ENCODE data around the gene FARSA.

DNA sequence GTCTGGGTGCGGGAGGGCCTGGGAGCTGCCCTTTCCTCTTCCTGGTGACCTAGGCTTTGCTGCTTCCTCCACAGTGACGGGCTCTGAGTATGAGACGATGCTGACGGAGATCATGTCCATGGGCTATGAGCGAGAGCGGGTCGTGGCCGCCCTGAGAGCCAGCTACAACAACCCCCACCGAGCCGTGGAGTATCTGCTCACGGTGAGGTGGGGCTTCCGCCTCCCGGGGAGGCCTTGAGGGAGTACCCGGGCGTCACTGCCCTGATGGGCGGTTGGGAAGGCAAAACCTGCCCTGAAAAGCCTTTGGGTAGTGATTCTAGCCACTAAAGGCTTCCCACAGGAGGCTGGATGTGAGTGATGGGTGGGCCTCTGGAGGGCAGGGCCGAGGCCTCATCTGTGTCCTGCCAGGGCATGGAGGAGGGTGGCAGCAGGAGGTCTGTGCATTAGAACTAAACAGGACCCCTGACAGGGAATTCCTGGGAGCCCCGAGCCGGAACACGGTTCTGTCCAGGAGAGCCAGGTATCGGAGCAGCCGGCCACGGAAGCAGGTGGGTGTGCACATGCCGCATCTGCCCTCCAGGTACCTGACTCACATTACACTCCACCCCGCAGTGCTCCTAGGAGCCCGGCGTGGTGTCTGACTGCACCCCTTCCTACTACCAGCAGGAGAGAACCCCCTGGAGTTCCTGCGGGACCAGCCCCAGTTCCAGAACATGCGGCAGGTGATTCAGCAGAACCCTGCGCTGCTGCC lies 15.3 kb upstream of the FARSA start:
- TF ChIP-seq, protein P1, sequence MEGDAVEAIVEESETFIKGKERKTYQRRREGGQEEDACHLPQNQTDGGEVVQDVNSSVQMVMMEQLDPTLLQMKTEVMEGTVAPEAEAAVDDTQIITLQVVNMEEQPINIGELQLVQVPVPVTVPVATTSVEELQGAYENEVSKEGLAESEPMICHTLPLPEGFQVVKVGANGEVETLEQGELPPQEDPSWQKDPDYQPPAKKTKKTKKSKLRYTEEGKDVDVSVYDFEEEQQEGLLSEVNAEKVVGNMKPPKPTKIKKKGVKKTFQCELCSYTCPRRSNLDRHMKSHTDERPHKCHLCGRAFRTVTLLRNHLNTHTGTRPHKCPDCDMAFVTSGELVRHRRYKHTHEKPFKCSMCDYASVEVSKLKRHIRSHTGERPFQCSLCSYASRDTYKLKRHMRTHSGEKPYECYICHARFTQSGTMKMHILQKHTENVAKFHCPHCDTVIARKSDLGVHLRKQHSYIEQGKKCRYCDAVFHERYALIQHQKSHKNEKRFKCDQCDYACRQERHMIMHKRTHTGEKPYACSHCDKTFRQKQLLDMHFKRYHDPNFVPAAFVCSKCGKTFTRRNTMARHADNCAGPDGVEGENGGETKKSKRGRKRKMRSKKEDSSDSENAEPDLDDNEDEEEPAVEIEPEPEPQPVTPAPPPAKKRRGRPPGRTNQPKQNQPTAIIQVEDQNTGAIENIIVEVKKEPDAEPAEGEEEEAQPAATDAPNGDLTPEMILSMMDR (IDR thresholded peaks at IDR 0.05) = no peak
- TF ChIP-seq EZH2 (IDR thresholded peaks at IDR 0.05; ENCODE audit: borderline replicate concordance, insufficient read depth, low read depth, low read length, poor library complexity, severe bottlenecking) = no peak

Data from B cell (primary cell).